HEK293 (cell line): Measurements from ENCODE around the gene PCSK5.

Experiments used
- CTCF ChIA-PET: fragments of 350-600 bp; formaldehyde crosslinking; extraction: SDS; loops from one replicate; lab custom pipeline; 2021; ENCODE audit warnings: antibody characterized with exemption; lab: Yijun Ruan, JAX
- POLR2A ChIA-PET: fragments of 300-600 bp; formaldehyde crosslinking; extraction: SDS; loops from one replicate; lab custom pipeline; 2020; ENCODE audit warnings: antibody characterized with exemption, inconsistent platforms; lab: Yijun Ruan, JAX
- H3K27ac ChIP-seq: fragments of 200-500 bp; sonication (Bioruptor generic); 2 replicates; pipeline ENCODE4 v1.5.1; 2014; ENCODE audit warnings: low read depth, low read length, control low read depth, inconsistent platforms; ENCODE audit errors: extremely low read depth
- H3K36me3 ChIP-seq, 2 experiments: fragments of 200-500 bp in 1 of 2; sonication (Bioruptor generic) in 1 of 2; 1 replicate in 1 of 2; 2 replicates in 1 of 2; pipeline ENCODE4 v1.5.1; 2014 to 2017; ENCODE audit warnings: inconsistent platforms in 2 of 2, low read length in 2 of 2; ENCODE audit not compliant: control insufficient read depth in 2 of 2, insufficient read depth in 1 of 2
- H3K4me1 ChIP-seq: fragments of 200-500 bp; sonication (Bioruptor generic); 2 replicates; pipeline ENCODE4 v1.5.1; 2014; ENCODE audit warnings: mild to moderate bottlenecking, low read length, inconsistent platforms; ENCODE audit not compliant: control insufficient read depth, insufficient read depth
- H3K4me3 ChIP-seq: 2 replicates; pipeline ENCODE4 v1.5.1; 2011; ENCODE audit warnings: low read depth, mild to moderate bottlenecking, control low read depth, low read length, moderate library complexity
- H3K9me3 ChIP-seq: fragments of 200-500 bp; sonication (Bioruptor generic); 2 replicates; pipeline ENCODE4 v1.5.1; 2014; ENCODE audit warnings: low read depth, low read length, inconsistent platforms; ENCODE audit not compliant: control insufficient read depth, insufficient read depth
- GLI4 ChIP-seq: fragments of 450-650 bp; formaldehyde crosslinking; IDR thresholded peaks from 2 replicates; pipeline ENCODE4 v1.5.1; 2016; ENCODE audit warnings: missing biosample characterization, missing genetic modification characterization
- IKZF3 ChIP-seq: fragments of 450-650 bp; IDR thresholded peaks from 2 replicates; pipeline ENCODE4 v1.5.0; 2018; ENCODE audit warnings: missing biosample characterization, mild to moderate bottlenecking, missing genetic modification characterization, moderate library complexity
- KLF10 ChIP-seq: fragments of 450-650 bp; IDR thresholded peaks from 2 replicates; pipeline ENCODE4 v1.5.1; 2018; ENCODE audit warnings: missing biosample characterization, mild to moderate bottlenecking, missing genetic modification characterization
- KLF16 ChIP-seq: fragments of 450-650 bp; formaldehyde crosslinking; IDR thresholded peaks from 2 replicates; pipeline ENCODE4 v1.5.1; 2017; ENCODE audit warnings: missing biosample characterization, missing genetic modification characterization
- OSR2 ChIP-seq: fragments of 450-650 bp; formaldehyde crosslinking; IDR thresholded peaks from 2 replicates; pipeline ENCODE4 v1.5.1; 2016; ENCODE audit warnings: missing biosample characterization, missing genetic modification characterization
- ZBTB21 ChIP-seq: fragments of 450-650 bp; formaldehyde crosslinking; IDR thresholded peaks from 2 replicates; pipeline ENCODE4 v1.5.1; 2017; ENCODE audit warnings: missing biosample characterization, missing genetic modification characterization
- ZBTB48 ChIP-seq: fragments of 450-650 bp; formaldehyde crosslinking; IDR thresholded peaks from 2 replicates; pipeline ENCODE4 v1.5.1; 2016; ENCODE audit warnings: missing biosample characterization, missing genetic modification characterization
- ZNF214 ChIP-seq: fragments of 450-650 bp; formaldehyde crosslinking; IDR thresholded peaks from 2 replicates; pipeline ENCODE4 v1.5.1; 2017; ENCODE audit warnings: missing biosample characterization, mild to moderate bottlenecking, missing genetic modification characterization, borderline replicate concordance
- ZNF311 ChIP-seq: fragments of 450-650 bp; formaldehyde crosslinking; IDR thresholded peaks from 2 replicates; pipeline ENCODE4 v1.5.1; 2017; ENCODE audit warnings: missing biosample characterization, missing genetic modification characterization, borderline replicate concordance
- ZNF560 ChIP-seq: fragments of 450-650 bp; formaldehyde crosslinking; IDR thresholded peaks from 2 replicates; pipeline ENCODE4 v1.5.1; 2017; ENCODE audit warnings: missing biosample characterization, missing genetic modification characterization, borderline replicate concordance
- ZNF596 ChIP-seq: fragments of 450-650 bp; IDR thresholded peaks from 2 replicates; pipeline ENCODE4 v1.5.0; 2018; ENCODE audit warnings: missing biosample characterization, mild to moderate bottlenecking, missing genetic modification characterization, moderate library complexity
- ZNF621 ChIP-seq: fragments of 450-650 bp; formaldehyde crosslinking; IDR thresholded peaks from 2 replicates; pipeline ENCODE4 v1.5.1; 2017; ENCODE audit warnings: missing biosample characterization, missing genetic modification characterization
- TF ChIP-seq, protein P1 (sequence below): fragments of 450-650 bp; formaldehyde crosslinking; IDR thresholded peaks from 2 replicates; pipeline ENCODE4 v1.5.1; 2016; ENCODE audit warnings: missing biosample characterization, missing genetic modification characterization
- TF ChIP-seq, protein P2 (sequence below): fragments of 450-650 bp; formaldehyde crosslinking; IDR thresholded peaks from 2 replicates; pipeline ENCODE4 v1.5.1; 2016; ENCODE audit warnings: missing biosample characterization, missing genetic modification characterization
- TF ChIP-seq, protein P3 (sequence below): fragments of 450-650 bp; formaldehyde crosslinking; optimal IDR thresholded peaks from 2 replicates; pipeline ENCODE3; 2016; ENCODE audit warnings: missing biosample characterization, mild to moderate bottlenecking, missing genetic modification characterization
- TF ChIP-seq, protein P4 (sequence below): fragments of 450-650 bp; formaldehyde crosslinking; IDR thresholded peaks from 2 replicates; pipeline ENCODE4 v1.5.1; 2016; ENCODE audit warnings: missing biosample characterization, missing genetic modification characterization

The PCSK5 gene

DNA sequence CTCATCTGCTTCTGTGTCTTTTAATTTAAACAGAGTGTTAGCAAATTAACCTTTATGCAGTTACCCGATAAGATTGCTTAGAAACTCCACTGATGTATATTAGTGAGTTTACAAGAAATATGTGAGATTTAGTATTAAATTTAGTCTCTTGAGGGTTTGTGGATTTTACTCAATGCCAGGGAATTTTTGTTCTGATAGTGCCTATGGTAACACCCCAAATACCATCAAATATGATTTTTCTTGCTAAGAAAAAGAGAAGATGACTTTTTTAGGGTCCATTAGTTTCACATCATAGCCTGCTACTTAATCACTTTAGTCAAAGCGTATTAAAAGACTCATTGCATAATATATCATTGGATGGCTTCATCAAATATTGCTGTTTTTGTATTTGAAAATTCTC is 224.9 kb downstream of the PCSK5 start (continued):
- no peak for TF ChIP-seq ZNF621 (tag by site-specific recombination)

DNA sequence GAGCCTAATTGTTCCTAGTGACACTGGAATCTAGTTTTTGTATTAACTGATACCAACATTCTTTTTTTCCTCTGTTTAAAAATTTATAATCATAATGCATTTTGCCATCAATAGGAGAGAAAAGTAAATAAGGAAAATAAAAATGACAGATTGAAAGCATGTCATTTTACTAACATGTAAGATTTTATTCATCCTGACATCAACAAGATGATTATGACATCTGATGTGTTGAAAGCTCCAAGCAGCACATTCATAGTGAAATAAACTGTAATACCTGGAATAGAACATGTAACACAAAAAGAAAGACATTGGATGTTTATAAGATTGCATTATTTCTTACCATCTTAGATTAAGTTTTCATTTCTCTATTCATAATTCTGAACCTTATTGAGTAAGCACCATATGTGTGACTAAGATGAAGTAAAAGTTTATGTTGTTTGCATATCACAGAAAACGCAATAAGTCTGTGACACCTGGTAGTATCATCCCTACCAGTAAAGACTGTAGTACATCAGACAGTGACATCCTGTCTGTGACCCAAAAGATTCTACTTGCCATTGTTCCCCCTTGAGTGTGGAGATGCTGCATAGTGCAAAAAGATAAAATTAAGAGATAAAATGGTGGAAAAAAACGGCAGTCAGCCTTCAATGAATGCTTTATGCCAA is 225.6 kb downstream of the PCSK5 start:
- H3K9me3 ChIP-seq = no peaks in the 10 kb centered on the region
- no peak overlapping the region for H3K4me3 ChIP-seq
- ChIA-PET CTCF (no interaction called here), POLR2A (no interaction called here)
- H3K36me3 ChIP-seq = no peaks in the 10 kb centered on the region
- H3K4me1 ChIP-seq = no peaks in the 10 kb centered on the region
- H3K27ac ChIP-seq = no peak overlapping the region
- TF ChIP-seq ZNF214 (tag by site-specific recombination) (no peak), ZNF311 (tag by site-specific recombination) (no peak), OSR2 (no peak), GLI4 (tag by site-specific recombination) (no peak), KLF10 (tag by site-specific recombination) (no peak)
- TF ChIP-seq, protein P1, sequence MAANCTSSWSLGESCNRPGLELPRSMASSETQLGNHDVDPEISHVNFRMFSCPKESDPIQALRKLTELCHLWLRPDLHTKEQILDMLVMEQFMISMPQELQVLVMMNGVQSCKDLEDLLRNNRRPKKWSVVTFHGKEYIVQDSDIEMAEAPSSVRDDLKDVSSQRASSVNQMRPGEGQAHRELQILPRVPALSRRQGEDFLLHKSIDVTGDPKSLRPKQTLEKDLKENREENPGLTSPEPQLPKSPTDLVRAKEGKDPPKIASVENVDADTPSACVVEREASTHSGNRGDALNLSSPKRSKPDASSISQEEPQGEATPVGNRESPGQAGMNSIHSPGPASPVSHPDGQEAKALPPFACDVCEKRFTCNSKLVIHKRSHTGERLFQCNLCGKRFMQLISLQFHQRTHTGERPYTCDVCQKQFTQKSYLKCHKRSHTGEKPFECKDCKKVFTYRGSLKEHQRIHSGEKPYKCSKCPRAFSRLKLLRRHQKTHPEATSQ = no peak
- TF ChIP-seq, protein P2, sequence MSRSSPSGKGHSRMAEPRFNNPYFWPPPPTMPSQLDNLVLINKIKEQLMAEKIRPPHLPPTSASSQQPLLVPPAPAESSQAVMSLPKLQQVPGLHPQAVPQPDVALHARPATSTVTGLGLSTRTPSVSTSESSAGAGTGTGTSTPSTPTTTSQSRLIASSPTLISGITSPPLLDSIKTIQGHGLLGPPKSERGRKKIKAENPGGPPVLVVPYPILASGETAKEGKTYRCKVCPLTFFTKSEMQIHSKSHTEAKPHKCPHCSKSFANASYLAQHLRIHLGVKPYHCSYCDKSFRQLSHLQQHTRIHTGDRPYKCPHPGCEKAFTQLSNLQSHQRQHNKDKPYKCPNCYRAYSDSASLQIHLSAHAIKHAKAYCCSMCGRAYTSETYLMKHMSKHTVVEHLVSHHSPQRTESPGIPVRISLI (tag by site-specific recombination) = no peak

DNA sequence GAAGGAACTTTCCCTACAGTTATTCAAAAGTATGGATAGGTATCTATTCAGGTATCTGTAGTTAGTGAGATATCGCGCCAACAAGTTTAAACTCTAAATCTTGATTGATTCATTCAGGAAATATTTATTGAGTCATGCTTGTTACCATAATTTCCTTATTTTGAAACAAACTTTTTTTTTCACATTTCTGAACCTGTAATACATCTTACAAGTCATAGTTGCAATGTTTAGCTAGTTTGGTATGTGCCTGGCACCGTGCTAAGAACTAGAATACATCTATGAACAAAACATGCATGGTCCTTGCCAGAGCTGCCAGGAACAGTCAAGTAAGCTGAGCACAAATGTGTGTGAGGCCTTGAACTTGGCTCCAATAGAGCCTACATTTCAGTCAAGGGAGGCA is 226.4 kb downstream of the PCSK5 start:
- Histone ChIP-seq H3K9me3 (no peaks in the 10 kb centered on the region), H3K4me3 (no peak overlapping the region), H3K27ac (no peak overlapping the region), H3K36me3 (no peaks in the 10 kb centered on the region), H3K4me1 (no peaks in the 10 kb centered on the region)
- ChIA-PET CTCF (no interaction called here), POLR2A (no interaction called here)
- TF ChIP-seq, protein P3, sequence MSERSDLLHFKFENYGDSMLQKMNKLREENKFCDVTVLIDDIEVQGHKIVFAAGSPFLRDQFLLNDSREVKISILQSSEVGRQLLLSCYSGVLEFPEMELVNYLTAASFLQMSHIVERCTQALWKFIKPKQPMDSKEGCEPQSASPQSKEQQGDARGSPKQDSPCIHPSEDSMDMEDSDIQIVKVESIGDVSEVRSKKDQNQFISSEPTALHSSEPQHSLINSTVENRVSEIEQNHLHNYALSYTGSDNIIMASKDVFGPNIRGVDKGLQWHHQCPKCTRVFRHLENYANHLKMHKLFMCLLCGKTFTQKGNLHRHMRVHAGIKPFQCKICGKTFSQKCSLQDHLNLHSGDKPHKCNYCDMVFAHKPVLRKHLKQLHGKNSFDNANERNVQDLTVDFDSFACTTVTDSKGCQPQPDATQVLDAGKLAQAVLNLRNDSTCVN (tag by site-specific recombination) = no peak
- TF ChIP-seq ZNF596 (tag by site-specific recombination) = no peak
- no peak for TF ChIP-seq ZNF560 (tag by site-specific recombination)
- TF ChIP-seq KLF16 (tag by site-specific recombination) = no peak
- TF ChIP-seq, protein P4, sequence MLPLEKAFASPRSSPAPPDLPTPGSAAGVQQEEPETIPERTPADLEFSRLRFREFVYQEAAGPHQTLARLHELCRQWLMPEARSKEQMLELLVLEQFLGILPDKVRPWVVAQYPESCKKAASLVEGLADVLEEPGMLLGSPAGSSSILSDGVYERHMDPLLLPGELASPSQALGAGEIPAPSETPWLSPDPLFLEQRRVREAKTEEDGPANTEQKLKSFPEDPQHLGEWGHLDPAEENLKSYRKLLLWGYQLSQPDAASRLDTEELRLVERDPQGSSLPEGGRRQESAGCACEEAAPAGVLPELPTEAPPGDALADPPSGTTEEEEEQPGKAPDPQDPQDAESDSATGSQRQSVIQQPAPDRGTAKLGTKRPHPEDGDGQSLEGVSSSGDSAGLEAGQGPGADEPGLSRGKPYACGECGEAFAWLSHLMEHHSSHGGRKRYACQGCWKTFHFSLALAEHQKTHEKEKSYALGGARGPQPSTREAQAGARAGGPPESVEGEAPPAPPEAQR (tag by site-specific recombination) = no peak
- TF ChIP-seq ZBTB48 (tag by site-specific recombination) = no peak
- no peak for TF ChIP-seq ZBTB21 (tag by site-specific recombination)

DNA sequence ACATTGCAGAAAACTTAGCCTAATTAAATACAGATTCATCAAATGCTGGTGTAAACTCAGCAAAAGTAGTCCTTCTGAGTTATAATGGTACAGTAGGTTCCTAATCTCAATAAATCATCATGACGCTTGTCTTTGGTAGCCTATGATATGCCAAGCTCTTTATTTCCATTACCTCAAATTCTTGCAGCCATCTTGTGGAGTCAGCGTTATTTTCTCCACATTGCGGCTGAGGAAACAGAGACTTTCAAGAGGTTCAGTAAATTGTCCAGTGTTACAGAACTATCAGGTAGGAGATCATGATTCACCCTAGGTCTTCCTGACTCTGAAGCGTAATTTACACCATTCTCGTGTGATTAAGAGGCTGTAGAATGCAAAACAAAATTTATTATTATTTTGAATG is 237.2 kb downstream of the PCSK5 start:
- POLR2A ChIA-PET = no interaction called here
- H3K4me3 ChIP-seq = no peak overlapping the region
- CTCF ChIA-PET = interaction anchor here (0.6 to 0.7 kb wide), 2 partner anchors 13 to 171 kb away, joined by 3 read pairs; no protein-coding TSS in a partner anchor

More for the DNA sequence above, 237.2 kb downstream of the PCSK5 start:
- H3K4me1 ChIP-seq = no peaks in the 10 kb centered on the region
- no peaks in the 10 kb centered on the region for H3K36me3 ChIP-seq
- no peak overlapping the region for H3K27ac ChIP-seq
- TF ChIP-seq IKZF3 (tag by site-specific recombination) = no peak
- H3K9me3 ChIP-seq = no peaks in the 10 kb centered on the region
